Measurements from ENCODE around the gene ENPP7.

DNA sequence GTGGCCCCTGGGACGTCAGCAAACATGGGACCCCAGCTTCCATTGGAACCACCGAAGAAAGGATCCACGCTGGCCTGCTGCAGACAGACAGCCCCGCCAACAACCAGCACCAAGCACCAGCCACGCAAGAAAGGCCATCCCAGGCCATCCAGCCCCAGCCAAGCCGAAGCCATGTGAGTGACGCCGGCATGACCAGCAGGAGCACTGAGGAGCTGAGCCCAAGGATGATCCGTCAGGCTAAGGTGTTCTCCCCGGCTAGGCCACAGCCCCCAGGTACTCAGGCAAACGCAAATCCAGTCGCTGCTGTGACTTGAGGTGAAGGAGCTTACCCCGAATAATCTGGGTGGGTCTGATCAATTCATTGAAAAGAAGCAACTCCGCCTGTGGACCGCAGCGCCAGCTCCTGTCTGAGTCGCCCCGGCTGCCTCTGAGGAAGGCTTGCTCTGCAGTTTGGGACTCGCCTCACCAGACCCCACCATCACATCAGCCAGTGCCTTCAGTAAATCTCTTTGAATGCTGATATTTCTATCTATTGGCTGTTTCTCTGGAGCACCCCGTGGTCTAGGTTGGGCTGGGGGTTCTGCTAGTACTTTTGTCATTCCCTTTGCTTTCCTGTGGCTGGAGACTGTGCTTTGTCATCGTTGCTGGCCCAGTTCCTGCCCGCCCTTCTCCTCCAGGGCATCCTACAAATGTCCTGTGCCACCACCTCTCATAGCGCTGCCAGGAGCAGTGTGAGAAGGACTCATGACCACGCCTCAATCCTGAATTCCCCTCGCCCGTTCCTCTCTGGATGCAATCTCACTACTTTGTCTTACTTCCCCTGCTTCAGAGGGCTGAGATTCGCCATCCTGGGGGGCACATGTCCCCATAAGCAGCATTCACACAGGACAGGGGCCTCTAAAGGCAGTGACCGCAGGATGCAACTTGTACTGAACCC is 39.1 kb downstream of the ENPP7 start:
- TF ChIP-seq, protein P1, sequence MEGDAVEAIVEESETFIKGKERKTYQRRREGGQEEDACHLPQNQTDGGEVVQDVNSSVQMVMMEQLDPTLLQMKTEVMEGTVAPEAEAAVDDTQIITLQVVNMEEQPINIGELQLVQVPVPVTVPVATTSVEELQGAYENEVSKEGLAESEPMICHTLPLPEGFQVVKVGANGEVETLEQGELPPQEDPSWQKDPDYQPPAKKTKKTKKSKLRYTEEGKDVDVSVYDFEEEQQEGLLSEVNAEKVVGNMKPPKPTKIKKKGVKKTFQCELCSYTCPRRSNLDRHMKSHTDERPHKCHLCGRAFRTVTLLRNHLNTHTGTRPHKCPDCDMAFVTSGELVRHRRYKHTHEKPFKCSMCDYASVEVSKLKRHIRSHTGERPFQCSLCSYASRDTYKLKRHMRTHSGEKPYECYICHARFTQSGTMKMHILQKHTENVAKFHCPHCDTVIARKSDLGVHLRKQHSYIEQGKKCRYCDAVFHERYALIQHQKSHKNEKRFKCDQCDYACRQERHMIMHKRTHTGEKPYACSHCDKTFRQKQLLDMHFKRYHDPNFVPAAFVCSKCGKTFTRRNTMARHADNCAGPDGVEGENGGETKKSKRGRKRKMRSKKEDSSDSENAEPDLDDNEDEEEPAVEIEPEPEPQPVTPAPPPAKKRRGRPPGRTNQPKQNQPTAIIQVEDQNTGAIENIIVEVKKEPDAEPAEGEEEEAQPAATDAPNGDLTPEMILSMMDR (IDR thresholded peaks at IDR 0.05), result no peak
- TF ChIP-seq POLR2AphosphoS5 (IDR thresholded peaks at IDR 0.05) (no peak), EP300 (IDR thresholded peaks at IDR 0.05) (no peak)
